Cardiac fibroblast (primary cell): Measurements from ENCODE around the gene ELMO1.

ENCODE experiments used
- DNase-seq, 2 donors: peaks; one replicate each; pipeline versions ENCODE4 v3.0.0 to v3.0.0-alpha.2; 2010; ENCODE audit warnings: low read depth in 2 of 2
- H3K4me3 ChIP-seq, 2 donors: replicated peaks in 1 of 2; 1 replicate in 1 of 2; 2 replicates in 1 of 2; pipeline ENCODE4 v1.5.1; 2011; ENCODE audit warnings: low read depth in 2 of 2, low read length in 2 of 2, mild to moderate bottlenecking in 2 of 2, moderate library complexity in 1 of 2
- CTCF ChIP-seq: IDR thresholded peaks from one replicate; pipeline ENCODE4 v1.5.1; 2011; ENCODE audit warnings: low read depth, mild to moderate bottlenecking, low read length, inconsistent platforms

The ELMO1 gene

GRCh38 chr7:37475646-37476045 is 27.0 kb upstream of the ELMO1 start:
- no peak for TF ChIP-seq CTCF
- DNase-seq, result no peak

GRCh38 chr7:37471619-37472018 is 23.0 kb upstream of the ELMO1 start:
- H3K4me3 ChIP-seq, result no peak overlapping the region
- TF ChIP-seq CTCF, result no peak
- no peak for DNase-seq

More at GRCh38 chr7:37475646-37476045, 27.0 kb upstream of the ELMO1 start:
- H3K4me3 ChIP-seq, result no peak overlapping the region

GRCh38 chr7:37467002-37467401 is 18.3 kb upstream of the ELMO1 start:
- no peak for TF ChIP-seq CTCF
- no peak overlapping the region for H3K4me3 ChIP-seq
- DNase-seq, result no peak

- no peak for DNase-seq
- TF ChIP-seq CTCF, result no peak
- no peak overlapping the region for H3K4me3 ChIP-seq
Observed at GRCh38 chr7:37462138-37462537, 13.5 kb upstream of the ELMO1 start.

GRCh38 chr7:37455081-37455480 is 6.4 kb upstream of the ELMO1 start:
- no peak for TF ChIP-seq CTCF
- no peak overlapping the region for H3K4me3 ChIP-seq

GRCh38 chr7:37452346-37452745 is 3.7 kb upstream of the ELMO1 start:
- TF ChIP-seq CTCF, result no peak
- H3K4me3 ChIP-seq, result no peak overlapping the region
- no peak for DNase-seq

More at GRCh38 chr7:37455081-37455480, 6.4 kb upstream of the ELMO1 start:
- no peak for DNase-seq

GRCh38 chr7:37450035-37450434 is 1.4 kb upstream of the ELMO1 start:
- no peak for TF ChIP-seq CTCF
- DNase-seq, result no peak
- no peak overlapping the region for H3K4me3 ChIP-seq
